ENCODE results near the gene RABGAP1L. TPM values are rescaled to one million over a fixed set of nuclear protein-coding genes. Genes with fewer than 3 reads are reported as not detected.

The RABGAP1L gene
- total and polyA plus RNA-seq, 2 donors (not counting 3 experiments of a cell fraction or from before 2014, with no cell fraction given) = 6.4 to 22.2 TPM

- DNase-seq (ENCODE audit: low read depth, low spot score) (no peak), FAIRE-seq (no peak)
- H3K4me3 ChIP-seq (replicated peaks in 1 of 3; ENCODE audit: insufficient read depth in 1 of 3, low read depth in 1 of 3, low read length in 3 of 3) = no peak overlapping the region
- H3K9ac ChIP-seq (replicated peaks; ENCODE audit: extremely low read depth, insufficient read depth, low read length) = no peak overlapping the region
- H2AFZ ChIP-seq (ENCODE audit: low read depth, low read length) = no peak overlapping the region
- dilution Hi-C loops (cut with MboI; ENCODE audit: extremely low pct_ligation_motif_present, low sequenced_read_pairs) = no loop called here
- TF ChIP-seq GATA2 (IDR thresholded peaks at IDR 0.05; ENCODE audit: insufficient read depth, insufficient read length, low read depth, low read length) (no peak), CTCF (IDR thresholded peaks at IDR 0.05; ENCODE audit: extremely low read depth in 1 of 2, insufficient read depth in 1 of 2, low read depth in 1 of 2, low read length in 2 of 2) (no peak), POLR2AphosphoS5 (IDR thresholded peaks at IDR 0.05; ENCODE audit: insufficient read depth, low read depth, low read length) (no peak), MAX (IDR thresholded peaks at IDR 0.05; ENCODE audit: insufficient read depth, insufficient read length) (no peak), EZH2 (IDR thresholded peaks at IDR 0.05; ENCODE audit: borderline replicate concordance, low read depth, low read length, severe bottlenecking) (no peak), FOS (IDR thresholded peaks at IDR 0.05; ENCODE audit: borderline replicate concordance, insufficient read depth, low read length) (no peak), JUN (IDR thresholded peaks at IDR 0.05; ENCODE audit: borderline replicate concordance, insufficient read depth, insufficient read length, low read depth) (no peak), MYC (IDR thresholded peaks at IDR 0.05; ENCODE audit: low read depth, low read length) (no peak), POLR2A (IDR thresholded peaks at IDR 0.05; ENCODE audit: low read depth, low read length) (no peak)
- no peaks in the 10 kb centered on the region for H4K20me1 ChIP-seq (replicated peaks; ENCODE audit: control insufficient read depth, extremely low read depth, insufficient read depth, low read length)
- no TSS peak for BruUV-seq (replicated peaks)
- no peaks in the 10 kb centered on the region for H3K9me3 ChIP-seq (replicated peaks; ENCODE audit: control insufficient read depth, insufficient read depth, low read length)
- H3K4me1 ChIP-seq (ENCODE audit: control insufficient read depth, extremely low read depth, insufficient read depth, low read length) = no peaks in the 10 kb centered on the region
- H3K27me3 ChIP-seq (ENCODE audit: control insufficient read depth in 2 of 2, insufficient read depth in 2 of 2, low read length in 2 of 2) = no peaks in the 10 kb centered on the region
- no peaks in the 10 kb centered on the region for H3K79me2 ChIP-seq (ENCODE audit: control insufficient read depth, insufficient read depth, low read length)
- ChIA-PET POLR2A (no interaction called here), CTCF (no interaction called here)
- no peaks in the 10 kb centered on the region for H3K36me3 ChIP-seq (ENCODE audit: control insufficient read depth in 2 of 2, extremely low read depth in 1 of 2, insufficient read depth in 2 of 2, low read length in 2 of 2)
- H3K9me1 ChIP-seq (replicated peaks; ENCODE audit: control insufficient read depth, extremely low read depth, insufficient read depth, low read length) = no peaks in the 10 kb centered on the region
- H3K27ac ChIP-seq (ENCODE audit: insufficient read depth, low read depth, low read length) = no peak overlapping the region
- intact Hi-C loops (cut with micrococcal nuclease) = no loop called here
- no peak overlapping the region for H3K4me2 ChIP-seq (ENCODE audit: insufficient read depth, low read length)
Measured at GRCh38 chr1:174448531-174448883, 289.2 kb downstream of the RABGAP1L start.

All from endothelial cell of umbilical vein (primary cell).